RWPE2 (cell line): ENCODE measurements around the gene PLCB4.

Experiments used
- ATAC-seq: fragments of 200-7000 bp; cut with Tn5 transposase; 3 replicates; pipeline ENCODE4 v1.9.1; 2021; ENCODE audit warnings: low read depth
- DNase-seq: peaks from one replicate; pipeline ENCODE4 v3.0.0-alpha.2; 2020; ENCODE audit warnings: low spot score
- H3K27ac ChIP-seq: fragments of 450-650 bp; 2 replicates; pipeline ENCODE4 v1.5.1; 2017; ENCODE audit warnings: mild to moderate bottlenecking; ENCODE audit not compliant: poor library complexity, severe bottlenecking
- H3K27me3 ChIP-seq: fragments of 250-450 bp; sonication (Bioruptor Pico); 2 replicates; pipeline ENCODE4 v1.5.1; 2021; ENCODE audit warnings: mild to moderate bottlenecking, moderate library complexity; ENCODE audit not compliant: insufficient read depth, poor library complexity, severe bottlenecking
- H3K36me3 ChIP-seq: fragments of 250-450 bp; sonication (Bioruptor Pico); 2 replicates; pipeline ENCODE4 v1.5.1; 2020; ENCODE audit warnings: low read depth, mild to moderate bottlenecking, moderate library complexity
- H3K4me1 ChIP-seq: fragments of 250-450 bp; sonication (Bioruptor Pico); 2 replicates; pipeline ENCODE4 v1.5.1; 2021; ENCODE audit warnings: mild to moderate bottlenecking, moderate library complexity; ENCODE audit not compliant: insufficient read depth, poor library complexity, severe bottlenecking
- H3K4me3 ChIP-seq: fragments of 250-450 bp; sonication (Bioruptor Pico); 2 replicates; pipeline ENCODE4 v1.5.1; 2021; ENCODE audit warnings: mild to moderate bottlenecking, moderate library complexity; ENCODE audit not compliant: severe bottlenecking
- H3K9me3 ChIP-seq: fragments of 250-450 bp; sonication (Bioruptor Pico); 2 replicates; pipeline ENCODE4 v1.5.1; 2021; ENCODE audit warnings: mild to moderate bottlenecking, moderate library complexity; ENCODE audit not compliant: severe bottlenecking
- CTCF ChIP-seq: fragments of 450-650 bp; IDR thresholded peaks from one replicate; pipeline ENCODE4 v1.5.1; 2017; ENCODE audit warnings: mild to moderate bottlenecking, moderate library complexity; ENCODE audit not compliant: poor library complexity, severe bottlenecking

Gene PLCB4

GRCh38 chr20:9474835-9475415, 406.0 kb downstream of the PLCB4 start:
- H3K27me3 ChIP-seq = no peaks in the 10 kb centered on the region
- no peaks in the 10 kb centered on the region for H3K4me1 ChIP-seq
- ATAC-seq (no peak), DNase-seq (no peak)
- TF ChIP-seq CTCF = no peak
- H3K9me3 ChIP-seq = no peaks in the 10 kb centered on the region
- peaks cover 29% of the 10 kb centered on the region for H3K36me3 ChIP-seq
- H3K4me3 ChIP-seq = no peak overlapping the region
- H3K27ac ChIP-seq = no peak overlapping the region

- ATAC-seq = no peak
- H3K4me3 ChIP-seq = no peak overlapping the region
- H3K9me3 ChIP-seq = no peaks in the 10 kb centered on the region
- no peak for DNase-seq
- no peaks in the 10 kb centered on the region for H3K4me1 ChIP-seq
- H3K27ac ChIP-seq = no peak overlapping the region
- H3K27me3 ChIP-seq = no peaks in the 10 kb centered on the region
- no peak for TF ChIP-seq CTCF
- peaks cover 27% of the 10 kb centered on the region for H3K36me3 ChIP-seq
Measured at GRCh38 chr20:9475456-9475855, 406.6 kb downstream of the PLCB4 start.

GRCh38 chr20:9476174-9476573, 407.3 kb downstream of the PLCB4 start:
- Histone ChIP-seq H3K36me3 (peaks cover 20% of the 10 kb centered on the region), H3K27ac (no peak overlapping the region), H3K9me3 (no peaks in the 10 kb centered on the region), H3K4me3 (no peak overlapping the region), H3K27me3 (no peaks in the 10 kb centered on the region), H3K4me1 (no peaks in the 10 kb centered on the region)
- ATAC-seq (no peak), DNase-seq (no peak)
- TF ChIP-seq CTCF = no peak

- ATAC-seq = no peak
- Histone ChIP-seq H3K27me3 (no peaks in the 10 kb centered on the region), H3K36me3 (peaks cover 17% of the 10 kb centered on the region; the same call in 1 of the 2 replicates), H3K27ac (no peak overlapping the region), H3K9me3 (no peaks in the 10 kb centered on the region), H3K4me1 (no peaks in the 10 kb centered on the region), H3K4me3 (no peak overlapping the region)
- TF ChIP-seq CTCF = no peak
- no peak for DNase-seq
Measured at GRCh38 chr20:9476637-9477036, 407.8 kb downstream of the PLCB4 start.

GRCh38 chr20:9478771-9479170, 409.9 kb downstream of the PLCB4 start:
- Histone ChIP-seq H3K27ac (no peak overlapping the region), H3K4me3 (no peak overlapping the region), H3K9me3 (no peaks in the 10 kb centered on the region), H3K4me1 (no peaks in the 10 kb centered on the region), H3K27me3 (no peaks in the 10 kb centered on the region), H3K36me3 (0 out of 2 replicates have a peak, but pooled peaks cover 17% of the 10 kb centered on the region)
- no peak for TF ChIP-seq CTCF
- ATAC-seq (no peak), DNase-seq (no peak)
